GM21360 (cell line): Measurements from ENCODE around the gene CYBA.
"Not testable (repeated sequence)": the region's sequence is repeated elsewhere in the genome, so short reads cannot be mapped to it uniquely, and the experiment has no call there.

Experiments
- ATAC-seq: cut with Tn5 transposase; IDR thresholded peaks from one replicate; pipeline ENCODE4 v1.9.1; 2021; ENCODE audit warnings: mild to moderate bottlenecking, moderate library complexity; ENCODE audit not compliant: unreplicated experiment

Gene CYBA

DNA sequence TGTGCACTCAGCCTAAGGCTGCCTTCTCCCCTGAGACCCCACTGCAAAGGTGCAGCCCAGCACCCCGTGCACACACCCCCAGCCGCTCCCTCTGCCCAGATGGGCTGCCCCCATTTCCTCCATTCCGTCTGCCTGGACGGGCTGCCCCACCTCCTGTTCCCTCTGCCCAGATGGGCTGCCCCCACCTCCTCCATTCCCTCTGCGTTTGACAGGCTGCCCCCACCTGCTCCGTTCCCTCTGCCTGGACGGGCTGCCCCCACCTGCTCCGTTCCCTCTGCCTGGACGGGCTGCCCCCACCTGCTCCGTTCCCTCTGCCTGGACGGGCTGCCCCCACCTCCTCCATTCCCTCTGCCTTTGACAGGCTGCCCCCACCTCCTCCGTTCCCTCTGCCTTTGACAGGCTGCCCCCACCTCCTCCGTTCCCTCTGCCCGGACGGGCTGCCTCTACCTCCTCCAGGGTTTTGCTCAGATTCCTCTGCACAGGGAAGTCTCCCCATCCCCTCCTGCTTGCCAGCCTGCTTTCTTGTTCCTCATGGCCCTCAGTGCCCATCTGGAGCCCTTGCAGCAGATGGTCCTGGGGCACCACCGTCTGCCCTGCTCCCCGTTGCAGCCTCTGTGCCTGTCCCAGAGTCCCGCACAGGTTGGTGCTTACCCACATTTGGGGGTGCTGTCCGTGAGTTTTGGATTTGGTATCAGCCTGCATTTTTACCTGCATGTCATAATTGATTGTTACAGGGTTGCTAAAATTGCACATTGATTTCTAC, 35.9 kb downstream of the CYBA start:
- no peak for ATAC-seq

DNA sequence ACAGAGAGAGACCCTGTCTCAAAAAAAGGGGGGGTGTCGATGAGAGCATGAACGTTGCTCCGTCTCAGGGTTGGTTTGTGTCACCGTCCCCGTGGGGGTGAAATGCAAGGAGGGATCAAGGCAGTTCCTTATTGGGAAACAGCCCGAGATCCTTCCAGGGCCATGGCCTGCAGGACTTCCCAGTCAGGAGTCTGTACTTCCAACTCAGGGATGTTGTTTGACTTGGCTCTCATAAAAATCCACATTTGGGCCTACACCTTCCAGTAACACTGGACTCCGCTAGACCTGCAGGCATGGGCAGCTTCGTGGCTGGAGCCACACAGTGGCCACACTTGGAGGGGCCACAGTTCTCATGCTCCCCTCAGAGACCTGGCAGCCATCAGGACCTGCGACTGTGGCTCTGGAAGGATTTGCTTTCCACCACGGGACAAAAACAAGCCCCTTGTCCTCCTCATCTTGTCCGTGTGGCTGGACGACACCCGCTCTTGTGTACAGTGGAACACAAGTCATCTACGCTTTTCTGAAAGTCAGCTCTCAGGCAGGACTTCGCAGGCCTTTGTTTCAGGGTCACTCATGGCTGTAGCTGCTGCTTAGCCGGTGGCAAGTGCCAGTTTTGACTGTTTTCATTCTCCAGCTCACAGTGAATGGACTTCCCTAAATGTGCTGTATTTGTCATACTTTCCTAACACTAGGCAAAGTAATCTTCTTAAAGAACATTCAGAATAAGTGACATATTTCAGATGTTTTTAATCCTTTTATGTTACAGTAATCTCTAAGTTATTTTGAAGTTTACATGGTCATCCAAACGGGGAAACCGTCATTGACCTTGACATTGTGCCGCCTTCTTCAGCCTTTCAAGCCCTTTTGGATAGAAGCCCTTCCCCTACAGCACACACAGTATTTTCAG, 36.7 kb downstream of the CYBA start:
- ATAC-seq = no peak

DNA sequence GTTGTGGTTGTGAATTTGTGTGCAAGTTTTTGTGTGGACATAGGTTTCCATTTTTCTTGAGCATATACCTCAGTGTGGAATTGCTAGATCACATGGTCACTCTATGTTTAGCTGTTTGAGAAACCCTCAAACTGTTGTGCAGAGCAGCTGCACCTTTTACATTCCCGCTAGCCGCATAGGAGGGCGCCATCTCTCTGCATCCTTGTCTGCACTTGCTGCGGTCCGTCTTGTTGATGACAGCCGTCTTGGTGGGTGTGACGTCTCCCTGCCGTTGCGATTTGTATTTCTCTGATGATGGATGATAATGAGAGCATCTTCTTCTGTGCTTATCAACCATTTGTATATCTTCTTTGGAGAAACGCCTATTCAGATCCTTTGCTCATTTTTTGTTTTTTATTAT, 37.6 kb downstream of the CYBA start:
- no peak for ATAC-seq

DNA sequence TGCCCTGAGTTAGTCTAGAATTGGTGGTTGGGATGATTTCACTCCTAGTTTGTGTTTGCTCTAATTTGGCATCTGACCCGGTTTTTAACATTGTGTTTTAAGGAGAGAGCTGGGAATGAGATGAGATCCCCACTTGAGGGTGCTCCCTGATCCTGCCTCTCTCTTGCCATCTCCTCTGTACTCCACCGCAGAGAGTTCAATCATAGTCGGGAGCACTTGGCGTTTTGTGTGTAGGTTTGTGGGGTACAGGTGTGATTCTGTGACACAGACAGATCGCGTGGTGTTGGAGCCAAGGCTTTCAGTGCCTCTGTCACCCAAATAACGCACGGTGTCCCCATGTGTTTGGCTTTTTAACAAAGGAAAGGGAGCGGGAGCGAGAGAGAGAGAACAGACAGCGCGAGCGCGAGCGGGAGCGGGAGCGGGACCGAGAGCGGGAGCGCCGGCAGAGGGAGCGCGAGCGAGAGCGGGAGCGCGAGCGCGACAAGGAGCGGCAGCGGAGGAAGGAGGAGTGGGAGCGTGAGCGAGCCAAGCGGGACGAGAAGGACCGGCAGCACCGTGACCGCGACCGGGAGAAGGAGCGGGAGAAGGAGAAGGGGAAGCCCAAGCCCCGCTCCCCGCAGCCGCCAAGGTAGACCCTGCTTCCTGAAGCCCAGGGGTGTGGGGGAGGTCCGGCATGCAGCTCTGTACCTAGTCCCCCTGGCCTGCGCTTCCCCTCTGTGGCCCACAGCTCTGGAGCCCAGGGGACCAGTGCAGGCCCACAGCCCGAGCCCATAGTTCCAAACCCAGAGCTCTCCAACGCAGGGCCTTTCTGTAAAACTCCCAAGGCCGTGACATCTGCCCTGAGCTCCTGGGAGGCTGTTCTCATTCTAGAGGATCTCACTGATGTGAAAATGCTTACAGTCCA, 39.7 kb downstream of the CYBA start:
- no peak for ATAC-seq

DNA sequence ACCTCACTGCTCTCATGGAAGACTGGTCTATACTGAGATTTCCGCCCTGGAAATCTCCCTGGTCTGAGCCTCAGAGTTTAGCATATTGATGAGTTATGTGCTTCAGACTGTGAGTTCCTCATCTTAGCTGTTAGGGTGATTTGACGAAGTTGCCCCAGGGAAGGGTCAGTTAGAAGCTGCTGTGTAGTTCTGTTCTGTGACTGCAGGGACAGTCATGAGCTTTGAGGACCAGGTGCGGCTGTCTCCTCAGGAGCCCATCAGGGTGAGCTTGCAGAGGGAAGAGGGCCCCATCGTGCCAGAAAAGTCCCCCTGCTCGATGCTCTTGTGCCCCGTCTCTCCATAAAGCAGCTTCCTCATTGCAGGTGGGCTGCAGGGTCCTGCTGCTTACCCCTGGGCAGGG, 40.8 kb downstream of the CYBA start:
- no peak for ATAC-seq

DNA sequence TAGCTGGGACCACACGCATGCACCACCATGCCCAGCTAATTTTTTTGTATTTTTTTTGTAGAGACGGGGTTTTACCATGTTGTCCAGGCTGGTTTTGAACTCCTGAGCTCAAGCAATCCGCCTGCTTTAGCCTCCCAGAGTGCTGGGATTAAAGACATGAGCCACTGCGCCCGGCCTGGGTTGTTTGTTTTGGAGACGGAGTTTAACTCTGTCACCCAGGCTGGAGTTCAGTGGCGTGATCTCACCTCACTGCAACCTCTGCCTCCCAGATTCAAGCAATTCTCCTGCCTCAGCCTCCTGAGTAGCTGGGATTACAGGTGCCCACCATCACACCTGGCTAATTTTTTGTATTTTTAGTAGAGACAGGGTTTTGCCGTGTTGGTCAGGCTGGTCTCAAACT, 41.4 kb downstream of the CYBA start:
- not testable (repeated sequence) for ATAC-seq

DNA sequence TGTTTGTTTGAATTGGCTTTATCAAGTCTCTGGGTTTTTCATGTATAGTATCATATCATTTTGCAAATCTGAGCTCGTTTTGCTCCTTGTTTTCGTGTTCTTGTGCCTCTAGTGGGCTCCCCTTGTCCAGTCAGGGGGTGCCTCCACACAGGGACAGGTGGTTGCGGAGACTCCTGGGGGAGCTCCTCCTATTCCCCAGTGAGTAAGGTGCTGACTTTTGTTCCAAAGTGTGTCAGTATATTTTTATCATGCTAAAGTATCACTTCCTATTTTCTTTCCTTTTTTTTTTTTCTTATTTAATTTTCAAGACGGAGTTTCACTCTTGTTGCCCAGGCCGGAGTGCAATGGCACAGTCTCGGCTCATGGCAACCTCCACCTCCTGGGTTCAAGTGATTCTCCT, 42.8 kb downstream of the CYBA start:
- no peak for ATAC-seq

DNA sequence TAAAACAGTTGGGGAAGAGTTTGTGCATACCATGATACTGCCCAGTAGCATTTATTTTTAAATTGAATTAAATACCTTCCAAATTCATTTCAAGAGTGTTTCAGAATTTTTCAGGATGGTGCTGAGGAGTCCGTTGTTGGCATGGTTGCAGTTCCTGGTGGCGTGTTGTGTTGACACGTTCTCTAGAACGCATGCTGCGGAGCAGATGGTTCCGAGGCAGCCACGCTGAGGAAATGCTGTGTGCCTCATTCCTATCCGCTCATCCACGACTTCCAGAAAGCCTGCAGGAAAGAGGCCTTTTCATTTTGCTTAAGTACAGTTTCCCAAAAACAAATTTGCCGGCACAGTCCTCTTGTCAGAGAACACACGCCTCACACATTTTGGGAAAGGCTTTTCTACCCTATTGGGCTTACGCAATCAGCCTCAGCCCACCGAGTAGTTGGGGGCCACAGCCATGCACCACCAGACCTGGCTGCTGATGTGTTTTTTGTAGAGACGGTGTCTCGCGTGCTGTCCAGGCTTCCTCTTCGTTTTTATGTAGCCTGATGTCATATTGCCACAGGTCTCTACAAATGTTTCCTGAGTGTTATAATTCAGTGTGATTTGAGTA, 44.6 kb downstream of the CYBA start:
- no peak for ATAC-seq

DNA sequence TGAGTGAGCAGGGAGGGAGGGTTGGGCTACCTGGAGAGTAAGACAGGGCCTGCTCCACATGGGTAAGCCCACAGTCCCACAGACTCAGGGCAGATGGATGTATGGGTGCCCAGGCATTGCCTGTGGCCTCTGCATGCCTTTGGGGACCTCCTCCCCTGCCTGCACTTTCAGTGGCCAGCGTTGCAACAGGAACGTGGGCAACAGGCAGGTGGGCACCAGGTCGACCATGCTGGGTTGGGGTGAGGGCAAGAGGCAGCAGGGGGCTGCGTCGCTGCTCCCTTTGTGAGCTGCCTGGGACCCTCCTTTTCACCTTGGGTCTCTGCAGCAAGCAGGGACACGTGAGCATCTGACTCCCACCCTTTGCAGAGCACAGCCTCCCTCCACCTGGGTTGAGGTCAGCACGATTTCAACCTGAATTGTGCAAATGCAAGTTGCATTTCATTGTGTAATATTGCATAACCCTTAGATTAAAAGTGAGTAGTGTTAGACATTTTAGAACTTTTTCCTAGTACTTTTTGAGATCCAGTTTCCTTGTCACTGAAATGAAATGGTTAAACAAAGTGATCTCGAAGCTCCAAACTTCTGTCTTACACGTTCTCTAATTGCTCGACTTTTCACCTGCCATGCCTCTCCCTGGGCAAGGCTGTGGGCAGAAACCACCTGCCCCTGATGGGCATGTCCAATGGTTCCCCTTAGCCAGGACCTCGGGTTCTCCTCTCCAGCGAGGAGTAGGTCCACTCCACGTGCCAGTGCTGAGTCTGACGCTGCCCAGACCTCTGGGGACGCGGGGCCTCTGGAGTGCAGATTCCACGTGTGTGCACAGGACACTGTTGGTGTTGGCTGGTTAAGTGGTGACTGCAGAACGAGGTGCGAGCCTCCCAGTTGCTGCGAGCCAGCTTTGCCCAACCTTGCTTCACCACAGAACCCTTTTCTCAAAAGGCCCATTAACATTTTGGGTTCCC, 45.4 kb downstream of the CYBA start:
- ATAC-seq = no peak

DNA sequence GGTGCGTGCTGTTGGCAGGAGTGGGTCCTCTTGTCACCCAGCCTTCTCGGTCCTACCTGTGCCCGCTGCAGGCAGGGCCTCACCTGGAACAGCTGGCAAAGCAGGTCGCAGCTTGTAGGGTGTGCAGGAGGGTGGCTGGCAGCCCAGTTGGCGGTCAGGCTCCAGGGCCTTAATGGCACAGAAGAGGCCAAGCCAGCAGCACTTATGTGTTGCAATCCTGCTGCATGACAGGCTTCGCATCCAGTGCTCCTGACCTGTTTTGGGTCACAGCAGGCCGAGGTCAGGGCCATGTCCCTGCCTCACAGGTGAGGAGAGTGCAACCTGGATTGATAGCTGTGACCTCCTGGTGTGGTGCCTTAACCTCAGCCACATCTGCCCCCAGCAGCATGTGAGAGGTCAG, 48.8 kb downstream of the CYBA start:
- ATAC-seq = no peak

DNA sequence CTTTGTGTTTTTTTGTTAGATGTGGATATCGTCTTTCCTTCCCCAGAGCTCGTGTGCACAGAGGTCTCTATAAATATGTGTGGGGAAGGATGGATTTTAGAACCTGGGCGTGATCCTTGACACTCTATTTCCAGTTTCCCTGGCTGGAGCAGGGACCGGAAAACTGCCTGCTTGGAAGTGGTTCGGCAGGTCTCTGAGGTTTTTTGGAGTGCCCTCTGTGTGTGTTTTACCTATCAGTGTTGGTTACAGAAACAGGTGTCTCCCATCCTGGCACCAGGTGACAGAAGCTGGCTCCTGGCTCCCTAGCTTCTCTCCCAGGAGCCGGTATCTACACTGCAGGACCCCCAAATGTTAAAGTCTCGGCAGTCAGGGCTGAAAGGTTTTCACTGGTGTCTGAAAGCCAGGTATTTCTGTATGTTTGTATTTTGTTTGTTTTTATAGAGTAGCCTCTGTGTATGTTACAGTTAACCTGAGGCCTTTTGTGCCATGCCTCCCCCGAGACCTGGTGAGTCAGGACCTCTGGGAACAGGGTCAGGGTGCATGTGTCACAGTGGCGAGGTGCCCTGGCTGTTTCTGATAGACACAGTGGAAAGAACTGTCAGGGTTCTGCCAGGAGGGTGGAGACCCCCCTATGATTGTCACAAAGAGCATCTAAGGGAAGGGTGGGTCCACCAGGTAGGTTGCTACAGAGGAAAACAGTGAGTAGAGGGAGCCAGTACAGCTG, 49.4 kb downstream of the CYBA start:
- ATAC-seq = no peak

DNA sequence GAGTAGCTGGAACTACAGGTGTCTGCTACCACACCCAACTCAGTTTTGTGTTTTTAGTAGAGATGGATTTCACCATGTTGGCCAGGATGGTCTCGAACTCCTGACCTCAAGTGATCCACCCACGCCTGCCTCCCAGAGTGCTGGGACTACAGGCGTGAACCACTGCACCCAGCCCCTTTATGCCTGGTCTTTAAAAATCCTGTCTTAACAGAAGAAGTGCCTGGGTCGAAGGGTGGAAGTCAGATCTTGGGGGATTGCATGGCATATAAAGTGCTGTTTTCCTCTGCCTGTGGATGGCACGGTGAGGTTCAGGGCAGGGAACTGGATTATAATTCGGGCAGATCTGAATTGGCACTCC, 50.3 kb downstream of the CYBA start:
- ATAC-seq = no peak

DNA sequence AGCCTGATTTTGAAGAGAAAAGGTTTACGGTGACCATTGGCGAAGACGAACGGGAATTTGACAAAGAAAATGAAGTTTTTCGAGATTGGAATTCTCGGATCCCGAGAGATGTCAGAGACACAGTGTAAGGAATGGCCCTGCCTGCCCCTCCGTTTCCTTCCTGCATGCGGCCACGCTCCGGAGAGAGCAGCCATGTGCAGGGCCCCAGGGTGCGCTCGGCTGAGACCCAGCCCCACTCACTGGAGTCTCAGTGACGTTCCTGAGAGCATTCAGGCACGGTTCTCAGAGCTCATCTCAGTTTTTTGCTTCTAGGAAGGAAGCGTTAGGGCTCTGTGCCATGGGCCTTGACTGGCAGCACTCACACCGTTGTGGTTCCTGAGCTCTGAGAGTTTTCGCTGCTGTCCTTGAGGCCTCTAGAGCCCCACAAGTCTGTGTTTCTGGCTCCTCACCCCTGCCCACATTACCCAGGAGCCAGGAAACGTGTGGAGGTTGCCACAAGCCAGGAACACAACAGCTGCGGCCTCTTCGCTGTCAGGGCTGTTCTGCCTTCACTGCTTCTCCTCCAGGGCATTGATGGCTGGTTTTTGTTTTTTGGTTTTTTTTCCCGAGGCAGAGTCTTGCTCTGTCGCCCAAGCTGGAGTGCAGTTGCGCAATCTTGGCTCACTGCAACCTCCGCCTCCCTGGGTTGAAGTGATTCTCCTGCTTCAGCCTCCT, 50.9 kb downstream of the CYBA start:
- ATAC-seq = no peak

DNA sequence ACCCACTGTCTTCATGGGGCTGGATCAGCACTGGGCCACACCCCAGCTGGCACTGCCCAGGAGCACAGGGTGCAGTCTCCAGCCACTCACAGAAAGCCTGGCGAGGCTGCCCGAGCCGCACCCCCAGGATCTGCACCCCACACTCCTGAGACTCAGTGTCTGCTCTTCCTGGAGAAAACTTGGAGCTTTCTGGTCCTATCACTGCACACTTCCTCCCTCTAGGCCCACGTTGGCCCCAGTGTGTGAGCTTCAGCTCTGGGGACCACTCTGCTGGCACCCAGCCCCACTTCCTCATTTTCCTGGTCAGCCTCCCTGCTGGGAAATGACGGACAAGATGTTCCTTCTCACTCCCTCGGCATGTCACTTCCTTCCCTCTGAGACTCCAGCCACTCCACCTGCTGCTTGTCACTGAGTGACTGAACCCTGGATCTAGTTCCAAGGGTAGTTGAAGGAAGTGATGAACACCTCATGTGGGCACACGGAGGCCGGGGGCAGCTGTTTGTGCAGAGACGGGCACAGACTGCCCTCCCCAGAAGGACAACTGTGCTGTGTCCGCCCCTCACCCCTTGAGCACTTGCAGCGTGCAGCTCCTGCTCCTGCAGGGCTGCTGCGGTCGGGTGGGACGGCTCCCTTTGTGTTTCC, 51.6 kb downstream of the CYBA start:
- ATAC-seq = no peak

DNA sequence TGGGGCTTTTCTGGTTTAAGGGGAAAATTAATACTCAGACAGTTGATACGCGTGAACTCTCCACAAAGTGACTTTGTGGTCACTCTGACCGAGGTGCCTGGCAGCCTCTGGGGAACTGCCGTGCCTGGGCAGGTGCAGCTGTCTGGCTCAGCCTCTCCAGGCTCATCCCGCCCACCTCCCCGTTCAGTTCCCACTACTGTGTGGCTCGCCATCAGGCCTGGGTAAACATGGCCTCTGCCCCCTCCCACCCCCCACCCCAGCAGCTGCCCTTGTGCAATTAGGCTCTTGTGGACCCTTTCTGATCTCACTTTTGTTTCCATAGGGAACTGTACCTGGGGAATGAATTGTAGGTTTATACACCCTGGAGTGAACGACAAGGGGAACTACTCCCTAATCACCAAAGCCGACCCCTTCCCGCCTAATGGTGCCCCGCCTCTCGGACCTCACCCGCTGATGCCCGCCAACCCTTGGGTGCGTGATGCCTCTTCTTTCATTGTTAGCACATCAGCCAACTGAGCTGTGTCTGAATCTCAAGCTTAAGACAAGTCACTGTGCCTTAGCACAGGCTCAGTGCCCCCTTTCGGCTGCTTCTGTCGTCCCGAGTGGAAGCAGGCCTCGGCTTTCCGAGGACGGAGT, 52.9 kb downstream of the CYBA start:
- no peak for ATAC-seq

DNA sequence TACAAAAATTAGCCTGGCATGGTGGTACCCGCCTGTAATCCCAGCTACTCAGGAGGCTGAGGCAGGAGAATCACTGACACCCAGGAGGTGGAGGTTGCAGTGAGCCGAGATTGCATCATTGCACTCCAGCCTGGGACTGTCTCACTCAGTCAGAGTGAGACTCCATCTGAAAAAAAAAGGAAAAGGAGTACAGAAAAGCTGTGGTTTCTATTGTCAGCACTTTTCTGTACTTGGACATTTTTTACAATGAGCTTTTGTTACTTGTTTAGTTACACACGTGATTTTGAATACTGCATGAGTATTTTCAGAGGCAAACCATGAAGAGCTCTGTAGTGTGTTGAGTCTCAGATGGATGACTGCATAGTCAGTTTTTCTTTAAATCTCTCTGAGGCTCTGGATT, 54.4 kb downstream of the CYBA start:
- no peak for ATAC-seq

DNA sequence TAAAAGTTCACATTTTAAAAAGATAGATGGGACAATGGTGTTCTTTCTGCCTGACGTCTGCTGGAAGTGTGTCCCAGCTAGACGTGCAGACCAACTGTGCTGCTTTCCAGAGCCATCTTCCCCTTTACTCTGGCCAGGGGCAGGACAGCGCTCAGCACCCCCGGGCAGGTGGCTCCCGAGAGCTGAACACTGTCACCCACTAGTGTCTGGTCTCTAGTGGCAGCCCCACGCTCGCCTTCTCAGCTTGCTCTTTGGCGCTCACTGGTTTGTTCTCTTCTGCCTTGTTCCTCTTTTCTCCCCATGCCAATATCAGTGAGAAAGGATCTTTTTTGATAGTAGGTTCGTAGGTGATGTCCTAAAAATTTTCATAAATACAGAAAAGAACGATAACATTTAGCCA, 54.9 kb downstream of the CYBA start:
- no peak for ATAC-seq

DNA sequence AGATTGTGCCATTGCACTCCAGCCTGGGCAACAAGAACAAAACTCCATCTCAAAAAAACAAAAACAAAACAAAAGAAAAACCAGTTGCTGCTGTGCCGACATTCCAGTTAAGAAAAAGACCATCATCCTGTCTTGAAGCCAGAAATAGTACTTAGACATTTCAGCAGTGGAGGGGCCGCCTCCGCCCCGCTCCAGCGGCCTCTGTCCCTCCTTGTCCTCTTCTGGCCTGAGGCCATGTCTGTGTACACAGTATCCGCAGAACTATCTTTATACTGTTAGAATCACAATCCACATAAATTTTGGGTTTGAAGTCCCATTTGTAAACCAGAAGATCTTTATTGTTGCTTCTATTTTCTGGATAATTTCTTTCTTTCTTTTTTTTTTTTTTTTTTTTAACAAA, 55.8 kb downstream of the CYBA start:
- no peak for ATAC-seq
